Stimulated activated CD4-positive, alpha-beta T cell treated with anti-CD3 and anti-CD28 coated beads, Interleukin-12 subunit alpha, Interleukin-12 subunit beta, amount 100 ng/mL, for 4 hours (primary cell): Measurements from ENCODE around the gene PLA1A.
"Not testable (repeated sequence)": the region's sequence is repeated elsewhere in the genome, so short reads cannot be mapped to it uniquely, and the experiment has no call there.

ENCODE experiments used
- DNase-seq: peaks from one replicate; pipeline ENCODE4 v3.0.0-alpha.2; 2020

Gene PLA1A

DNA sequence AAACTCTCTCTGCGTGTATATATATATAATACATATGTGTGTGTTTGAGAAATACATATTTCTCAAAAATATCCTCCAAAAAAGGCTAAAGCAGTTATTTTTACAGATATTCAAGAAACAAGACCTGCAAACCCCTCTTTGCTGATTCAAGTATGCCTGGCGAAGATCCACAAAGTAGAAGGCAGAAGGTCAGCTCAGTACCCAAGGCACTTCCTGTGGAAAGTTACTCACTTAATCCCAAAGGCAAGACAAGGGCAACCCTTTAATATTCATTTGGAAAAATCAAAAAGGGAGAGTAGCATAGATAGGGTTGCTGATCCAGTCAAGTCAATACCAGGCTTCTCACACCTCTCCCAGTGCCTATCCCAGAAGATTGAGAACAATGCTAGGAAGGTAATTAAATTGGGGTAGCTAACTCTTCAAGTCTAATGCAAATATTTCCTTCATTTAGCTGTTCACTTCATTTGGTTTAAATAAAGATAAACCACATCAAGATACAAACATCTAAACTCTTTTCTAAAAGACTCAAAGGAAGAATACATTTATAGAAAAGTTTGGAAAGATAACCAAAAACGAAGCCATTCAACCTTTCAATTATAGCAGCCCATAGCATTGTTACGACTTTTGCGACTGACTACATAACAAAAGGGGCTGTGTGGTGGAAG lies 72.4 kb downstream of the PLA1A start:
- no peak for DNase-seq

DNA sequence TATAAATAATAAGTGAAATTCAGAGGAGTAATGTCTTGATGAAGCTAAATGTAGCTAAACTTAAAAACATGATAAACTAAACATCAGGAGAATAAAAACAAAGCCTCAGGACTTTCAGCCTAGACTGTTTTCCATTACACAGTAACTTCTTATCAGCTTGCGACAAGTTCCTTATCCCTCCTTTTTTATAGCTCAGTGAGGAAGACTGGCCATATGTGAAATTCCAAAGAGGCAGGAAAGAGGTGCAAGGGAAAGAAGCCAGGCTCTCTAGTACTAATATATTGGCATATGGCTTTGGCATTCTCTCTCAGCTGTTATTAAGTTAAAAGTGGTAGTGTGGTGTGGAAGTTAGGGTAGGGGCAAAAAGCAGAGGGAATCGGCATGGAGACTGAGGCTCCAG lies 75.1 kb downstream of the PLA1A start:
- no peak for DNase-seq

DNA sequence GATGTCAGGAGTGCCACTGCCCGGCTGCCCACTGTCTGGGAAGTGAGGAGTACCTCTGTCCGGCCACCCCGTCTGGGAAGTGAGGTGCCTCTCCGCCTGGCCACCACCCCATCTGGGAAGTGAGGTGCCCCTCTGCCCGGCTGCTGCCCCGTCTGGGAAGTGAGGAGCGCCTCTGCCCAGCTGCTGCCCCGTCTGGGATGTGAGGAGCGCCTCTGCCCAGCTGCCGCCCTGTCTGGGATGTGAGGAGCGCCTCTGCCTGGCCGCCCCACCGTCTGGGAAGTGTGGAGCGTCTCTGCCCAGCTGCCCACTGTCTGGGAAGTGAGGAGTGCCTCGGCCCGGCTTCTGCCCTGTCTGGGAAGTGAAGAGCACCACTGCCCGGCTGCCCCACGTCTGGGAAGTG lies 76.2 kb downstream of the PLA1A start:
- DNase-seq = no peak

DNA sequence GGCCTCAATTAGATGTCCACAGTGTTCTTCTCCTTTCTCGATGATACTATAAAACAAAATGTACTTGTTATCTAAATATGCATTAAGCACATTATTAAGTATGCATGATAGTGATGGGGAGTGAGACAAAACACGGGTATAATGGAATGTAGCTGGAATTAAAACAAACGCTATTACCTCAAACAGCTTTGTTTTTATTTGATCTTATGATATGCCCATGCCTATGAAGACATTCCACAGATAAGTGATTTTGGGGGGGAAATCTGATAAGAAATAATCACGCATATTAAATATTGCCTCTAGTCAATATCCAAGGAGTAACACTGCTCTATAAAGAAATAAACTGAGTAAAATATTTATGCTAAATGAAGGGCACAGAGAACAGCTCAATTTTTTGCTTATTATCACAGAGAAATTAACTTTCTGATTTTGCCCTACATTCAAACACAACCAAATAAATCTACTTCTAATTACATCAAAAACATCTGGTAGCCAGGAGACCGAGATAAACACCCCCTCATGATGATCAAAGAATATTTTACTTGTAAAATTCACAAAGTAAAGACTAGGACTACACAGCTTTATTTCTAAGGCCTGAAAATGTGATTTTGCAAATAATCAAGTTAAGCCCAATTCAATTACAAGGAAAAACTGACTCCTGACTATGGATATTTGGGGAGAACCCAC lies 77.6 kb downstream of the PLA1A start:
- no peak for DNase-seq

DNA sequence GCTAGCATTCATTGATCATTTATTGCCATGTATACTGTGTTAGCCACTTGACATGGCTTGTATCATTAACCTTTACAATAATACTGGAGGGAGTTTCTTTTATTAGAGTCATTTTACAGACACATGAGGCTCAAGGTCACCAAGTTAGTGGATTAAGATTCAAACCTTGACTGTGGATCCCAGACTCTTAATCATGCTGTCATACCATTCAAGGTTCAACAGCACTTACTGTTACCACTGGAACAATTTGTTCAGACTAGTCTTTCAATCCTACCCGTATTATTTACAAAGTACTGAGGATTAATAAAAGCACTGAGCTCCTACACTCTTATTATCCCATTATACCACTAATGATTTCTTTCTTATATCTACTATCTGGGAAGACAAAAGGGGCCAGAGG lies 78.3 kb downstream of the PLA1A start:
- DNase-seq = no peak

DNA sequence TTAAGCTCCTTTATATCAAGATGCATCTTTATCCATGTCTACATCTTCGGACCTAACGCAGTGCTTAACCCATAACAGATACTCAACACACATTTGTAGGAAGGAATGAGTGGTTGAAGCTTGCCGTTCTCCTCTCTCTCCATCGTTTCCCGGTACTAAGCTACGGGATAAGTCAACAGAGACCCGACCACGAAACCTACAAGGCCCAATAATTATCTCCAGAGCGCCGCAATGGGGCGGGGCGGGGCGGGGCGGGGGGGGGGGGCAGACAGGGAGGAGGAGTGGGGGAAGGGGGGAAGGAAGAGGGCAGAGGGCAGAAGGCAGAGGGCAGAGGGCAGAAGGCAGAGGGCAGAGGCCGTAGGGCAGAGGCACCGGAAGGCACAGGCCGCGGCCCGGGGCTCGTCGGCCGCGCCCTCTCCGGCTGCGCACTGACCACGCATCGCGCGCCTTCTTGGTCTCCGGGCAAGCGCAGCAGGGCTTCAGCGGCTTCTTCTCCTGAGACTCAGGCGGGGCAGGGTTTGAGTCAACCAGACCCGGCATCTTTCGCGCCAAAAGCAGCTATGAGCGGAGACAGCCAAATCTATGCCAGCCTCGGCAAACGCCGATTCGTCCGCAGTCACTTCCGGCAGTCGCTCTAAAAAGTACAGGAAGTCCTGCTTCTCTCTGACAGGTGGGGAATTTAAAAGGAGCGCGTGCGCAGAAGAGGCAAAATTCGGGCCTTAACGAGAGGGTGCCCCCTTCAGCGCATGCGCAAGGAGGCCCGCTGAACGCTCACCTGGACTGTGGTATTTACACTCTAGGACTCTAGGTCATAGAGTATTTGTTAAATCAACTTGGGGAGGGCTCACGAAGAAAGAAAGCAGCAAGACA lies 79.3 kb downstream of the PLA1A start, which contains the start of gene COX17:
Gene COX17 (minus strand): TSS at position 636 of the 870 bp plus-strand sequence. CDS start 96 bp downstream, at position 540.
- peak; percentile 90 for DNase-seq

DNA sequence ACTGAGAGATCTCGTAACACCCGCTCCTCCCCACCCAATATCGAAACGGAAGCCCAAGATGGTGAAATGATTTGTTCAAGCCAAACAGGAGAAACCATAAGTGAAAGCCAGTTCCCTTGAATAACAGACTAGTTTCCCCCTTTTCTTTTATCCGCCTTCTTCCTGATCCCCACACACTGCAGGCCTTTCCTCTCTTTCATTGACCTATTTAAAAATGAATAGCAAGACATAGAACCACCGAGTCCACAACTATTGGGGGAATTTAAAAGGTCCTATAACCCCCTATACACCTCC lies 79.9 kb downstream of the PLA1A start:
- DNase-seq = no peak

DNA sequence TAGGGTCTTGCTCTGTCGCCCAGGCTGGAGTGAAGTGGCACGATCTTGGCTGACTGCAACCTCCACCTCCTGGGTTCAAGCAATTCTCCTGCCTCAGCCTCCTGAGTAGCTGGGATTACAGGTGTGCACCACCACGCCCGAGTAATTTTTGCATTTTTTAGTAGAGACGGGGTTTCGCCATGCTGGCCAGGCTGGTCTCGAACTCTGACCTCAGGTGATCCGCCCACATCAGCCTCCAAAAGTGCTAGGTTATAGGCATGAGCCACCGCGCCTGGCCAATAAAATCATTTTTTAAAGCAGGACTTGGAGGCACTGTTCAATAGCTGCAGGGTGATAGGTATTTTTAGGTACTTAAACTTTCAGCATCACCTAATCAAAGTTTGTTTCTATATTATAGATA lies 80.5 kb downstream of the PLA1A start:
- DNase-seq = not testable (repeated sequence)
